Esophagus (tissue), 2 donors: ENCODE measurements around the gene ENPP5. TPM values are rescaled to one million over a fixed set of nuclear protein-coding genes. Genes with fewer than 3 reads are reported as not detected.
"Not testable (repeated sequence)": the region's sequence is repeated elsewhere in the genome, so short reads cannot be mapped to it uniquely, and the experiment has no call there.

Source experiments
- H3K27ac ChIP-seq, 2 donors: one replicate each; pipeline ENCODE4 v1.5.1; 2013; ENCODE audit warnings: low read depth in 2 of 2, mild to moderate bottlenecking in 2 of 2, inconsistent platforms in 1 of 2, low read length in 1 of 2, moderate library complexity in 1 of 2
- H3K27me3 ChIP-seq, 2 donors: one replicate each; pipeline ENCODE4 v1.6.1; 2013; ENCODE audit warnings: low read length in 2 of 2, control low read depth in 1 of 2, mild to moderate bottlenecking in 1 of 2; ENCODE audit not compliant: insufficient read depth in 2 of 2, control insufficient read depth in 1 of 2
- H3K36me3 ChIP-seq, 2 donors: one replicate each; pipeline ENCODE4 v1.6.1; 2013; ENCODE audit warnings: low read length in 1 of 2; ENCODE audit not compliant: control insufficient read depth in 2 of 2, insufficient read depth in 2 of 2
- H3K4me1 ChIP-seq, 2 donors: one replicate each; pipeline ENCODE4 v1.6.1; 2013; ENCODE audit warnings: low read length in 1 of 2; ENCODE audit not compliant: control insufficient read depth in 2 of 2, insufficient read depth in 2 of 2
- H3K4me3 ChIP-seq, 2 donors: one replicate each; pipeline ENCODE4 v1.5.1; 2013; ENCODE audit warnings: low read length in 2 of 2, mild to moderate bottlenecking in 2 of 2, low read depth in 1 of 2, moderate library complexity in 1 of 2
- H3K9me3 ChIP-seq, 2 donors: one replicate each; pipeline ENCODE4 v1.6.1; 2013; ENCODE audit warnings: mild to moderate bottlenecking in 2 of 2, low read depth in 1 of 2, low read length in 1 of 2, moderate library complexity in 1 of 2; ENCODE audit not compliant: control insufficient read depth in 2 of 2, insufficient read depth in 1 of 2
- whole genome bisulfite sequencing, 2 donors: extraction: QIAGEN DNeasy Blood & Tissue Kit; methylation state at CpG; one replicate each; pipeline ENCODE4 v1.1.7; 2013; 5-methylcytosine and 5-hydroxymethylcytosine counted together
- polyA plus RNA-seq, 2 donors: library from polyadenylated mRNA; stranded (reverse); fragments of 200-250 nt; gene quantifications; one replicate each; pipeline ENCODE4 v1.2.3, GENCODE V29; 2013
- donor health status: healthy with polysubstance abuse.
- donor health status: Bipolar disorder and iron deficiency.

The ENPP5 gene
- polyA plus RNA-seq, 2 donors = 0.27 to 0.35 TPM

GRCh38 chr6:46119679-46120078 lies 51.1 kb downstream of the ENPP5 start:
- WGBS, 2 donors = 52 to 61% methylated on average over 5 of the region's 5 CpGs
- H3K9me3 ChIP-seq = not testable (repeated sequence)

GRCh38 chr6:46118836-46119235 lies 51.9 kb downstream of the ENPP5 start:
- Histone ChIP-seq H3K36me3 (no peaks in the 10 kb centered on the region), H3K4me3 (no peak overlapping the region), H3K27me3 (no peaks in the 10 kb centered on the region), H3K9me3 (no peaks in the 10 kb centered on the region), H3K27ac (no peak overlapping the region), H3K4me1 (no peaks in the 10 kb centered on the region)
- WGBS, 2 donors = 86 to 88% methylated on average over 3 of the region's 3 CpGs

More at GRCh38 chr6:46119679-46120078, 51.1 kb downstream of the ENPP5 start:
- not testable (repeated sequence) for H3K27me3 ChIP-seq, H3K36me3 ChIP-seq, H3K4me3 ChIP-seq, H3K4me1 ChIP-seq, H3K27ac ChIP-seq

- 96 to 100% methylated on average over 1 of the region's 1 CpG for WGBS, 2 donors
- no peak overlapping the region for H3K4me3 ChIP-seq
- no peaks in the 10 kb centered on the region for H3K27me3 ChIP-seq
- no peaks in the 10 kb centered on the region for H3K4me1 ChIP-seq
- no peaks in the 10 kb centered on the region for H3K9me3 ChIP-seq
- H3K36me3 ChIP-seq = no peaks in the 10 kb centered on the region
- no peak overlapping the region for H3K27ac ChIP-seq
Measured at GRCh38 chr6:46118157-46118556, 52.6 kb downstream of the ENPP5 start.

GRCh38 chr6:46116289-46116688 lies 54.5 kb downstream of the ENPP5 start:
- no peak overlapping the region for H3K4me3 ChIP-seq
- H3K27ac ChIP-seq = no peak overlapping the region
- H3K27me3 ChIP-seq = no peaks in the 10 kb centered on the region
- H3K36me3 ChIP-seq = no peaks in the 10 kb centered on the region
- no peaks in the 10 kb centered on the region for H3K9me3 ChIP-seq
- WGBS, 2 donors = 85 to 90% methylated on average over 2 of the region's 2 CpGs
- H3K4me1 ChIP-seq = no peaks in the 10 kb centered on the region

GRCh38 chr6:46115634-46116033 lies 55.1 kb downstream of the ENPP5 start:
- no peak overlapping the region for H3K4me3 ChIP-seq
- no peaks in the 10 kb centered on the region for H3K27me3 ChIP-seq
- WGBS, 2 donors = 68 to 93% methylated on average over 1 of the region's 1 CpG
- no peak overlapping the region for H3K27ac ChIP-seq
- H3K9me3 ChIP-seq = no peaks in the 10 kb centered on the region
- no peaks in the 10 kb centered on the region for H3K36me3 ChIP-seq
- no peaks in the 10 kb centered on the region for H3K4me1 ChIP-seq

GRCh38 chr6:46113370-46113769 lies 57.4 kb downstream of the ENPP5 start:
- 55 to 69% methylated on average over 1 of the region's 1 CpG for WGBS, 2 donors
- no peaks in the 10 kb centered on the region for H3K36me3 ChIP-seq
- H3K9me3 ChIP-seq = no peaks in the 10 kb centered on the region
- H3K27ac ChIP-seq = no peak overlapping the region
- no peak overlapping the region for H3K4me3 ChIP-seq
- no peaks in the 10 kb centered on the region for H3K4me1 ChIP-seq
- H3K27me3 ChIP-seq = no peaks in the 10 kb centered on the region

Other genes with a start within 250 kb of the ENPP5 start
- gene CLIC5, start 155.1 kb downstream of the ENPP5 start, polyA plus RNA-seq = under 1 TPM; 0.25 to 0.37 TPM
- 1 to 10 TPM in 1 of 2 donors, under 1 TPM in 1; 0.67 to 1.1 TPM for gene ENPP4, start 41.0 kb downstream of the ENPP5 start, polyA plus RNA-seq